HG03103 (cell line): ENCODE data around the gene QRICH1.

Experiments
- ATAC-seq: cut with Tn5 transposase; IDR thresholded peaks from one replicate; pipeline ENCODE4 v1.9.1; 2021; ENCODE audit warnings: low read depth; ENCODE audit not compliant: unreplicated experiment

QRICH1 gene

DNA sequence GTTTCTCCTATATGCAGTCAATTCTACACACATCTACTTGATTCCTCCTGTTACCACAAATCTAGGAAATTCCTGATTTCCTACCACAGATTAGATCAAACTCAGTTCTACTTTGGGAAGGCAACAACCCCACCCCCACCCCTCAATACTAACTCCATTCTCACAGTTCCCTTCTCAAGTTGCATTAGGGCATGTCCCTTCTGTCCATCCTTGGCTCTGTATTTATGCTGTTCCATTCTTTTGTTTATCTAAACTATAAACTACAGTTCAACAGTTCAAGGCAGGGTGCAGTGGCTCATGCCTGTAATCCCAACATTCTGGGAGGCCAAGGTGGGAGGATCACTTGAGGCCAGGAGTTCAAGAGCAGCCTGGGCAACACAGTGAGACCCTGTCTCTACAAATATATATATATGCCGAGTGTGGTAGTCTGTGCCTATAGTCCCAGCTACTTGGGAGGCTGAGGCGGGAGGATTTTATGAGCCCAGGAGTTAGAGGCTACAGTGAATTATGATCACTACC lies 39.5 kb downstream of the QRICH1 start:
- no peak for ATAC-seq

DNA sequence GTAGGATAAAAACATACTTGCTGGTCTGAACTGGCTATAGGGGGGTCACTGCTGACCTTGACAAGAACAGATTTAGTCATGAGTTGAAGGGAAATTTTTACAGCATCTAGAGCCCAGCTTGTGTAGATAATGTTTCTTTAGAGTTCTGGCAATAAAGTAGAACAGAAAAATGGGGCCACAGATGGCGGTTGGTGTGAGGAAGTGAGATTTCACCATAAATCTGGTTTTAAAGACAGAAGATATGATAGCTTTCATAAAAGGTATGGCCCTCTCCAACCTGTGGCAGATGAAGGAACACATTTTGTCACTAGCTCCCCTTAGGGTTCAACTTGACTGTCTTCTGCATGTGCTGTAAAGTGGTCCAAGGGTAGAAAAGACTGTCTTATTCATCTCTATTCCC lies 40.3 kb downstream of the QRICH1 start:
- no peak for ATAC-seq

DNA sequence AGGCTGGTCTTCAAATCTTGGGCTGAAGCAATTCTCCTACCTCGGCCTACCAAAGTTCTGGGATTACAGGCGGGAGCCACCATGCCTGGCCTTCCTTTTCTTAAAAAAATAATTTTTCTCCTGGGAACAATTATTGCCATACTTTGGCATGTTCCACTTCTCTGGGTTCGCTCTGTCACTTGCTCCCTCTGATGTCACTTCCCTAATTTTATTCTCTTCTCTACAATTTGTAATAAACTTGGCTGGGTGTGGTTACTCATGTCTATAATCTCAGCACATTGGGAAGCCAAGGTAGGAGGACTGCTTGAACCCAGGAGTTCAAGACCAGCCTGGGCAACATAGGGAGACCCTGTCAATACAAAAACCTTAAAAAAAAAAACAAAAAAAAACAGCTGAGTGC lies 58.6 kb downstream of the QRICH1 start:
- ATAC-seq = no peak

DNA sequence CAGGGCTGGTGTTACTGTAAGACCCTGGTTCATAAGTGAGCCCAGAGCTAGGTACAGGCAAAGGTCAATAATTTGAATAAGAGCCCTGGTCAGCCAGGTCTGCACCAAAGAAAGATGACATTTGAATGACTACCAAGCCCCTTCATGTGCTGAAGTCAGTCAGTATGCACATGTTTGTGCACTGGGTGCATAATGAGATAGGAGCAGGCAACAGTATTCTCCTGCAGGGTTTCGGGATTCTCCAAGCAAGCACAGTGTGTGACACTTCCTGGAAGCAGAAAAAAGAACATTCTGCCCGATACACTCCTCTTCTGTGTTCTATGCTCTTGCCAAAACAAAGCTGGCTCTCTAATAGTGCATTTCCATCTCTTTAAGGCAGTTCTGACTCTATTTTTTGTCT lies 59.2 kb downstream of the QRICH1 start:
- ATAC-seq = no peak

DNA sequence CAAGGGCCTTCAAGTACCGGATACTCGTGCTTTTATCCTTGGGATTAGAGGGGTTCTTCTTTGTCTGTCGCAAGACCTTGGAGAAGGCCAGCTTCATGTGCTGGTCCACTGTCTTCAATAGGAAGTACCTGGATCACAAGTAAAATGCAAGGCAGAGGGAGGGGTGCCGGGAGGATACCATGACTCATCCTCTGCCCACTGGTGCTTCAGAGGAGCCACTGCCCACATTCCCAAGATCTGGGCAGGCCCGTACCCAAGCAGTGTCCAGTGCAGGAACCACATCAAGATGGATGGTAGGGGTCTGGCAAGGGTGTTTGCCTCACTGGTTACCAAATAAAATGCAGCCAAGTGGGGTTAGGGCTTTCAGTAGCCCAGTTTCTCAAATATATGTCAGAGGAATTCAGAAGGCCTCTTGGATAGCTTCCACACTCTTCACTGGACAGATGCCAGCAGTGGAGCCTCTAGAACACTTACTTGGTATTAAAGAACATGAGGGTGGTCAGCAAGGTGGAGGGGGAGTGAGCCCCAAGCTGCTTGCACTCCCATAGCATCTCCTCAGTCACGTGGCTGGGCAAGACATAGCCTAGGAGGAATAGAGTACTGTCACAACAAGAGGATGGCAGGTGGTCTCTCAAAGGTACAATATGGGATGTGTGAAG lies 61.1 kb downstream of the QRICH1 start:
- ATAC-seq = no peak

DNA sequence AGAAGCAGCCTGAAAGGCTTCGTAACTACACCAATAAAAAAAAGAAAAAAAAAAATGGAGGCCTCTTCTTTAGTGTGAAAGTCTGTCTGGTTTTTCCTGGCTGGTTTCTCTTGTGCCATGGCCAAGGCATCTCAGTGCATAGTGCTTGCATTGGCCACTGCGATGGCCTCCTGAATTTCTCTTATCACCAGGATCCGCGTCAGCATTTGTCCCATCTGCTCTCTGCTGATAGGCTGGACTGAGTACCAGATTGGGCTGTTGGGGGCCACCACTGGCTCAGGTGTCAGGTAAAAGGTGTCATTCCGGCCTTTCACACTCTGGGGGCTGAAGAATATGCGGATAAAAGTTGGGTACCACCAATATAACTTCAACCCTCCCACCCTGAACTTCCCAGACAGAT lies 63.5 kb downstream of the QRICH1 start:
- ATAC-seq = no peak

DNA sequence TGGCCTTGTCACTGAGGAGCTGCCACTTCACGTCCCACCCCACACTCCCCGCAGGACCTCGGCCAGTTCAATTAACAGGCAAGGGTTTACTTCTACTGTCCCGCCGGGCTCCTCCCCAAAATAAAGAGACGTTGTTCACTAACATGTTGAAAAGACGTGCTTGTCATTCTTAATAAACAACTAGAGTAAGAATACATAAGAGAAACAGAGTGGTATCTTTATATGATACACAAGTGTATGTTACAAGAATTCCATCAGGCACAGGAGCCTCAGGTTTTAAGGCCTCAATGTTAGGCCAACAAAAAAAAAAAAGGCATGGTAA lies 64.3 kb downstream of the QRICH1 start:
- no peak for ATAC-seq

DNA sequence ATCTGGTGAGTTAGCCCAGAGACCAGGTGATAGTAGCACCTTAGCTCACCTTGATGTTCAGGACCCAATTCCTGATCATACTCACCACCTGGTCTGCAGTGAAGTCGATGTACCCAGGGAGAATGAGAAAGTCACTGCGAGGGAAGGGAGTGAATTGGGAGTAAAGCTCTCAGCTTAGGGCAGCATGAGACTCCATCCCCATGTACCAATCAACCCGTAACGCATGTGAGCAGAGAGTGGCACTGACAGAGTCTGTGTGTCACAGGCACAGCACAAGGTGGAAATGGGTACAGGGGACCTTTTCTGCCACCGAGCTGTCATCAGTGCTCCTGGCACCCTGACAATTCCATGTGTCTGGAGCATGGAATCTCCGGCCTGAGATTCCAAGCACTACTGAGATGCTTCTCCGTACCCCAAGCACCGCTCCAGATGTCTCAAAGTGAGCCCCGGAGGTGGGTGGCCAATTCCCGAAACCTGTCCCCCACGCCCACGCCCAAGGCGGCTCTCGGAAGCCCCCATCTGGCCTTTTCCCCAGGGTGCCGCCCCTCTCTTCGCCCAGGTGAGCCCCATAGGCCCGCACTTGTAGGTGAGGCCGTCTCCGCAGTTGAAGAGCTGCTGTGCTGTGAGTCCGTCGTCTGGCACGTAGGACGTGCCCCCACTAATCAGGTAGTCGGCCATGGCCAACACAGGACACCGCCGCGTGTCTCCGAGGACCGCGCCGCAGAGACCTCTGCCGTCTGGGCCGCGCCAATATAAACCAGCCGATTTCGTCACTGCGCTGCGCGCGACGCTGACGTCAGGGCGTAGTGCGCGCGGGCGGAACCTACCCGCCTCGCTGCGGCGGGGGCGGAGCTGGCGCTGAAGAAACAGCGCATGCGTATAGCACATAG lies 65.0 kb downstream of the QRICH1 start, which contains the start of gene IMPDH2:
TSS of gene IMPDH2 (minus strand) at position 726 of the 890 bp plus-strand sequence. CDS start at position 678, 48 bp downstream.
- ATAC-seq = peak; percentile 75

DNA sequence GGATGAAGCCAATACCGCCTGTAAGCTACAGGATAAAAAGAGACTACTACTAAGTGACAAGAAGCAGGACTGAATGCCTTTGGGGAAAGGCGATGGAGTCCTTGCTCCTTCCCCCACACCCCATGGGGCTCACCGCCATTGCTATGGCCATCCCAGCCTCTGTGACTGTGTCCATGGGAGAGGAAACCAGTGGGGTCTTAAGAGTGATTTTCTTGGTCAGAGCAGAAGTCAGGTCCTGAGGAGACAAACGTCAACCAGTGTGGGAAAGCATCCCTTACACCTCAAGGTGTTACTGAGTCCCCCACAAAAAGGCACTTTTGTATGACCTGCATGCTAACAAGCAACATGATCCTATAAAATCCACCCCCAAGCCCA lies 65.6 kb downstream of the QRICH1 start:
- ATAC-seq = no peak

DNA sequence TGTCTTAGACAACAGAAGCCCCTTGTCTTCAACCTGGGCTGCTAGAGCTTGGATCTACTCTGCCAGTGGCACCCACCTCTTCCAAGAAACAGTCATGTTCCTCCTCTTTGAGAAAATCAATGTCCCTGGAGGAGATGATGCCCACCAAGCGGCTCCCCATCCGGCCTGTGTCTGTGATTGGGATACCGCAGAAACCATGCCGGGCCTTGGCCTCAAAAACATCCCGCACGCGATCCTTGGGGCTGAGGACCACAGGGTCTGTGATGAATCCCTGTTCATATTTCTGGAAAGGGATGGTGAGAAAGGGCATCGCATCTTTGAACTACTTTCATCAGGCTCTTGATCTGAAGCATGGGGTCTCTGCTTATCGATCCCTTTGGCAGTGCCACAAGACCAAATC lies 66.2 kb downstream of the QRICH1 start:
- ATAC-seq = no peak

DNA sequence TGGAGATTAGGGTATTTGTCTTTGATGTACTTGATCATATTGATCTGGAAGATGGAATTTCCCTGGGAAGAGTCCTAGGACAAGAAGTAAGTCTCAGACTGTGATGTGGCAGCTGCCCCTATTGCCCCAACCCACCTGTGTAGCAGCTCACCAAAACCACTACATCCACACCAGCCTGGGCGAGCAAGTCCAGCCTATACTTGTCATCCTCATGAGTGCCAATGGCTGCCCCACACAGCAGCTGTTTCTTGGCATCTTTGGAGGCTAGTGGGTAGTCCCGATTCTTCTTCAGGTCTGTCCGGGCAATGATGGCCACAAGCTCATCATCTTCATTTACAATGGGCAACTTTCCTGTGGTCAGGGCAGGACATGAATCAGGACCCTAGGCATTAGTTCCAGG lies 67.3 kb downstream of the QRICH1 start:
- no peak for ATAC-seq

DNA sequence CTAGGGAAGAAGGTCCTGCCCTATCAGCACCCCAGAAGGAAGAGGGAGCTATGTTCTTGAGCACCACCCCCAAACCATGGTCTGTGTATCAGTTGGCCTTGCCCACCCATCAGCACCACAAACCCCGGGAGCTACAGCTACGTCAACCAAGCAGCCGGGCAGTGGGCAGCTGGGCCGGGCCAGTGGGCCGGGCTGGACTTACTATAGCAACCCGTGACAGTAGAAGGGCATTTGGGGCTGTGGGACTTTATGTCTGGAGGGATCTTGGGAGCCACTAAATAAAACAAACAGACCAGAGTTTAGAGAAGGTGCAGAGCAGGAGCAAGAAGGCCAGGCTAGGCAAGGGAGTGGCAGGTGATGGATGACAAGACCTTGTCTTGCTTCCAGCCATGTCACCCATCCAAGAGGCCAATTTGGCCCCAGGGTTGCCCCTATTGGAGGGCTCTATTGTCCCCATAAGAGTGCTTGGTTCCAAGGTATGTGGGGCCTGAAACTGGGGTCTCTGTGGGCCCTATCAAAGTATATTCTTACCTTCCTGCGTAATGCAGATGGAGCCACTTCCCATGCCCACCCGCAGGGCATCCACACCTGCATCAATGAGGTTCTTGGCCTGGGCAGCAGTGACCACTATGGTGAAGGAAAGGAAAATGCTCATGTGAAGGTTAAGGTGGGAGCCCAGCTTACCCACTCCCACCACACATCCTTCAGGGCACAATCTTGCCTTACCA lies 67.9 kb downstream of the QRICH1 start:
- no peak for ATAC-seq

DNA sequence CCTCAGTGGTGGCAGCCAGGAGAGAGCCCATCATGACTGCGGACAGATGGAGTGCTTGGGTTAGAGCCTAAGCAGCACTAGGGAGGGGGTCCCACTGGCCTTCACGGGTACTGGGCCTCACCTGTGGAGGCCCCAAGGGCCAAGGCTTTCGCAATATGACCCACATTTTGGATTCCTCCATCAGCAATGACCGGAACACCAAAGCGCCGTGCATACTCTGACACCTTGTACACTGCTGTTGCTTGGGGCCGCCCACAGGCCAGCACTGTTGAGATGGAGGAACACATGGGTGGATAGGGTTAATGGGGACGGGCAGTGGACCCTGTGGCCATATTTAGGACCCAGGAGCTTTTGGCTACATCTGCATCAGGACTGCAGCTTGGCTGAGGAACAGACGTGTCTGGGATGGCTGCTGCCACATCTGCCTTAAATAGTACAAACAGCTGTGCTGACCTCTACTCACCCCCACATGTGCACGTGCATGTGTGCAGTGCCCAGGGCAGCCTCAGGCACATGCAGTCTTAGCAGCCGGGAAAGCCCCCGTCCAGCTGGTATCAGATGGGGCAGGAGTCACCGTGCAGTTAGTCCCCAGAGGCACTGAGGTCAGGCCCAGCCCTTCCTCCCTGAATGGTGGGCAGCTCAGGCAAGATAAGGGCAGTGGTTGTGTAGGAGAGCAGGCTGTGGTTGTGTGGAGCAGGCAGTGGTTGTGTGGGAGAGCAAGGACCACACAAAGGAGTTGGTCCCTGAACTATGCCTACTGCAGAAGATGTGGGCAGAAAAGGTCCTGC lies 68.7 kb downstream of the QRICH1 start:
- no peak for ATAC-seq

DNA sequence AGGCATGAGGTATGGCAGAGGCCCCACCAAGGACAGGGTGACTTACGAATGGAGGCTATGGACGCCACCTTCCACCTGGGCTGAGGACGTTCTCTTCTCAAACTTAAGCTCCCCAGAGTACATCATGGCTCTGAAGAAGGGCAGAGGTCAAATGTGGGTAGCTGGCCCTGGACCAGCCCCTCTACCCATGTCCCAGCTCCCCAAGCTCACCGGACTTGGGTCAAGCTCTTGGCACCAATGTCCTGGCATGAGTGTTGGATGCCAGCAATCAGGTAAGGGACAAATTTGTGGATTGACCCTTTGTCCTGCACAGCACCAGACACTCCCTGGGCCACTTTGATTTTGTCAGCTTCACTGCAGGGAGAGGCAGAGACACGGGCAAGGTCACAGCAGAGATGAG lies 69.4 kb downstream of the QRICH1 start:
- no peak for ATAC-seq

DNA sequence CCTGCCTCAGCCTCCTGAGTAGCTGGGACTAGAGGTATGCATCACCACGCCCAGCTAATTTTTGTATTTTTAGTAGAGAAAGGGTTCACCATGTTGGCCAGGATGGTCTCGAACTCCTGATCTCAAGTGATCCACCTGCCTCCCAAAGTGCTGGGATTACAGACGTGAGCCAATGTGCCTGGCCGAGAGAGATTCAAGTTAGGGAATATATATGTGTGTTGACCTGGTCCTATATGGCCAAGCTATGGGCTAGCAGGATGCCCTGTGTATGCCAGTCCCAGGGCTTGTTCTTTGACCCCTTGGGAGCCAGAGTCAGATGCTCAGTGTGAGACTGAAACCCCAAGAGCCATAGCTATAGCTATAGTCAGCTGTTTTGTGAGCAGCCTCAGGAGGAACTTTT lies 70.1 kb downstream of the QRICH1 start:
- no peak for ATAC-seq

DNA sequence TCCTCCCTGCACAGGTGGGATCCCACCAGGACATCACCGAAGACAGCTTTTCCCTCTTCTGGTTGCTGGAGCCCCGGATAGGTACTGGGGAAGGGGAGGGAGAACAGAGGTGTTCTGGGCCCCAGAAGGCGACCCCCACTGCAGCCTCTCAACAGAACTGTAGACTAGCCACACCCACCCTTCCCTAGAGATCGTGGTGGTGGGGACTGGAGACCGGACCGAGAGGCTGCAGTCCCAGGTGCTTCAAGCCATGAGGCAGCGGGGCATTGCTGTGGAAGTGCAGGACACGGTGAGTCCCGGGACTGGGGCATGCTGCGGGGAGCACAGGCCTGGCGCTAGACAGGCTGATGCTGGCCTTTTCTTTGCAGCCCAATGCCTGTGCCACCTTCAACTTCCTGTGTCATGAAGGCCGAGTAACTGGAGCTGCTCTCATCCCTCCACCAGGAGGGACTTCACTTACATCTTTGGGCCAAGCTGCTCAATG lies 71.1 kb downstream of the QRICH1 start:
- ATAC-seq = no peak

DNA sequence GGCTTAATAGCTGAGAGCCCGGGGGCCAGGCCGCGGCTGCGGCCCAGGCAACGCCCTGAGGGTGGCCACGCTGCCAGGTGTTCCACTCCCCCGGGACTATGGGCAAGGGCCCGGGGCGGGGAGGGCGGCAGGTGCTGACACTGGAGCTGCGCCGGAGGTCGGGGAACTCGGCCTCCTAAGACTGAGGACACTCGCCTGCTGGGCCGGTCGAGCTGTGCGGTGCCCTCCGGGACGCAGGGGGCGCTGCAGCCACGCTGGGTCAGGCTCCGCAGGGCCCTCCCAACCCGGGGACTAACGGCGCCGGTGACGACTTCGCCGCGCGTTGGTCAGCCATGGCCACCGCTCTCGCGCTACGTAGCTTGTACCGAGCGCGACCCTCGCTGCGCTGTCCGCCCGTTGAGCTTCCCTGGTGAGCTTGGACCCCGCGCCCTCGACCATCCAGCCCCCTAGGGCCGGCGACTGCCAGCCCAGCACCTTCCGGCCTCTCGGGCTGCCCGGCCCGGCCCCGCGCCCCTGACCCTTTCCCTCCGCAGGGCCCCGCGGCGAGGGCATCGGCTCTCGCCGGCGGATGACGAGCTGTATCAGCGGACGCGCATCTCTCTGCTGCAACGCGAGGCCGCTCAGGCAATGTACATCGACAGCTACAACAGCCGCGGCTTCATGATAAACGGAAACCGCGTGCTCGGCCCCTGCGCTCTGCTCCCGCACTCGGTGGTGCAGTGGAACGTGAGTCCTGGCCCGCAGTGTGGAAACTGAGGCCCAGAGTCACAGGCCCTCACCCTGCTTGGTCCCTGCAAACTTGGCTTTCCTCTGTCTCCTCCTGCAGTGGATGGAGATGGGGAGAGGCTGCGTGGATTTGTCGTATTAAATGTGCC lies 71.8 kb downstream of the QRICH1 start, which contains the start of gene NDUFAF3:
TSS of gene NDUFAF3 (plus strand) at position 309 of the 875 bp plus-strand sequence. CDS start at position 333, 24 bp downstream.
- peak; percentile 43 for ATAC-seq

DNA sequence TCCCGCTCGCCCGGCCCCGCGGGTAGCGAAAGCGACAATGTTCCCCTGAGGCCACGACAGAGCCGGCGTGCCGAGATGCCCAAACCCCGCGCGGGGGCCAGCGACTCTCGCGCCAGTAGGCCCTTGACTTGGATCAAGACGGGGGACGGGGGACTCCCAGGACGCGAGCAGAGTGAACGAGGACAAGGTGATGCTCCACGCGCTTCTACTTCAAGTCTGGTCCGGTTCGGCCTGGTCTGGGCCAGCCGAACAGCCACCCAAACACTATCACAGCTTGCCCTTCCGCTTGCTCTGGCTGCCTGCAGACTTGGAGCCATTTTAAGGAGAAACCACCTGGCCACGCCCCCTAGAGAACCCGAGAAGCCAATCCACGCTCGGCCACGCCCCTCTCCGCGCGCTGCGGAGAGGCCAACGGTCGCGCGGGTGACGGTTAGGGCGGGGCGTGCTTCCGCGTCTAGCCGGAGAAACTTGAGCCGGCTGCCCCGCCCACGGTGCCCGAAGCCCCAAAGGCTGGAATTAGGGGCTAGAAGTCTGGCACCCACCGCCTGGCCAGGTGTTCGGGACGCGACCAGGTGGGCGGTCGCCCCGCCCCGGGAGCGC lies 72.6 kb downstream of the QRICH1 start:
- peak; percentile 36 for ATAC-seq
